GM12878 (cell line): Measurements from ENCODE around the gene SFXN2. TPM values are rescaled to one million over a fixed set of nuclear protein-coding genes. Genes with fewer than 3 reads are reported as not detected.

Experiments
- ATAC-seq: fragments of 200-7000 bp; cut with Tn5 transposase; 3 replicates; pipeline ENCODE4 v1.9.1; 2020; ENCODE audit warnings: mild to moderate bottlenecking, moderate library complexity
- BruUV-seq: library from RNA; stranded (reverse); fragments of 400-500 nt; replicated peaks from 2 replicates; lab custom pipeline; 2021; lab: Mats Ljungman, UMichigan
- CTCF ChIA-PET: fragments of 300-600 bp; sonication (Branson Sonifier 250); formaldehyde crosslinking; extraction: SDS; loops from one replicate; lab custom pipeline; 2021; ENCODE audit warnings: inconsistent platforms; lab: Yijun Ruan, JAX
- POLR2A ChIA-PET: fragments of 350-600 bp; formaldehyde crosslinking; extraction: SDS; loops from one replicate; lab custom pipeline; 2021; ENCODE audit warnings: inconsistent platforms; lab: Charles Lee
- RAD21 ChIA-PET: fragments of 300-600 bp; sonication (Branson Sonifier 250); formaldehyde crosslinking; loops from one replicate; lab custom pipeline; 2023; ENCODE audit warnings: antibody characterized with exemption; ENCODE audit not compliant: unreplicated experiment; lab: Charles Lee
- SMC1A ChIA-PET: fragments of 300-600 bp; sonication (Branson Sonifier 250); formaldehyde crosslinking; loops from one replicate; lab custom pipeline; 2023; ENCODE audit not compliant: unreplicated experiment, uncharacterized antibody; lab: Charles Lee
- DNase-seq: peaks from one replicate; pipeline ENCODE4 v3.0.0-alpha.2; 2011; ENCODE audit warnings: low read depth, low spot score
- FAIRE-seq: peaks from 3 replicates; lab custom pipeline; 2011; peaks lifted over from hg19 to GRCh38; lab: Jason Lieb, UNC
- H2AFZ ChIP-seq: 2 replicates; pipeline ENCODE4 v1.6.0; 2011; ENCODE audit warnings: low read depth, low read length, control low read depth; ENCODE audit not compliant: control insufficient read depth
- H3K27ac ChIP-seq: 2 replicates; pipeline ENCODE4 v1.5.1; 2011; ENCODE audit warnings: control low read depth; ENCODE audit not compliant: control insufficient read depth, insufficient read depth
- H3K27me3 ChIP-seq, 2 experiments: replicated peaks in 1 of 2; 2 replicates each; pipeline versions ENCODE4 v1.6.0 to v1.6.1; 2011; ENCODE audit warnings: low read length in 1 of 2; ENCODE audit not compliant: control insufficient read depth in 2 of 2, insufficient read depth in 2 of 2
- H3K36me3 ChIP-seq, 2 experiments: 2 replicates each; pipeline ENCODE4 v1.5.1; 2011; ENCODE audit warnings: low read length in 1 of 2; ENCODE audit not compliant: control insufficient read depth in 2 of 2, insufficient read depth in 2 of 2
- H3K4me1 ChIP-seq: 2 replicates; pipeline ENCODE4 v1.6.1; 2011; ENCODE audit warnings: mild to moderate bottlenecking, low read length, moderate library complexity, mixed read lengths; ENCODE audit not compliant: control insufficient read depth, insufficient read depth
- H3K4me2 ChIP-seq: 2 replicates; pipeline ENCODE4 v1.6.0; 2011; ENCODE audit warnings: control low read depth; ENCODE audit not compliant: control insufficient read depth, insufficient read depth
- H3K4me3 ChIP-seq: fragments of 200-600 bp; sonication (generic); 2 replicates; pipeline ENCODE4 v1.5.1; 2016
- H3K79me2 ChIP-seq: 2 replicates; pipeline ENCODE4 v1.6.0; 2011; ENCODE audit warnings: low read length; ENCODE audit not compliant: control insufficient read depth, insufficient read depth
- H3K9ac ChIP-seq: 2 replicates; pipeline ENCODE4 v1.8.0; 2011; ENCODE audit warnings: low read length, control low read depth, mixed read lengths; ENCODE audit not compliant: control insufficient read depth, insufficient read depth
- H3K9me3 ChIP-seq: replicated peaks from 3 replicates; pipeline ENCODE4 v1.5.1; 2011; ENCODE audit warnings: mild to moderate bottlenecking, low read length; ENCODE audit not compliant: control insufficient read depth, insufficient read depth
- H4K20me1 ChIP-seq: 2 replicates; pipeline ENCODE4 v1.6.0; 2011; ENCODE audit not compliant: control insufficient read depth, insufficient read depth
- IKZF2 ChIP-seq, 2 experiments: fragments of 450-650 bp; IDR thresholded peaks; 2 replicates each; pipeline ENCODE4 v1.6.1; 2017; ENCODE audit warnings: mild to moderate bottlenecking in 2 of 2, moderate library complexity in 2 of 2
- KLF5 ChIP-seq: fragments of 450-650 bp; IDR thresholded peaks from 2 replicates; pipeline ENCODE4 v1.6.1; 2014; ENCODE audit warnings: mild to moderate bottlenecking; ENCODE audit not compliant: partially characterized antibody
- NBN ChIP-seq: fragments of 450-650 bp; IDR thresholded peaks from 2 replicates; pipeline ENCODE4 v1.6.1; 2016
- NFIC ChIP-seq: IDR thresholded peaks from 2 replicates; pipeline ENCODE4 v1.6.1; 2012; ENCODE audit warnings: low read depth, mild to moderate bottlenecking, inconsistent platforms, low read length, moderate library complexity
- POLR2AphosphoS5 ChIP-seq: IDR thresholded peaks from 2 replicates; pipeline ENCODE4 v1.6.1; 2011; ENCODE audit warnings: mild to moderate bottlenecking, low read length, inconsistent platforms
- SMARCA5 ChIP-seq: fragments of 450-650 bp; IDR thresholded peaks from 2 replicates; pipeline ENCODE4 v1.6.1; 2017; ENCODE audit warnings: mild to moderate bottlenecking
- TAF1 ChIP-seq: IDR thresholded peaks from 2 replicates; pipeline ENCODE4 v1.6.1; 2011; ENCODE audit warnings: mild to moderate bottlenecking, low read depth, low read length, borderline replicate concordance
- TARDBP ChIP-seq: IDR thresholded peaks from 2 replicates; pipeline ENCODE4 v1.6.1; 2016; ENCODE audit warnings: borderline replicate concordance
- ZZZ3 ChIP-seq: IDR thresholded peaks from 2 replicates; pipeline ENCODE4 v1.6.1; 2011; ENCODE audit warnings: low read depth; ENCODE audit not compliant: control insufficient read depth, insufficient read length
- WGBS: methylation state at CpG from one replicate; pipeline ENCODE4 v1.1.6; 2016; ENCODE audit warnings: low lambda C conversion rate; ENCODE audit not compliant: insufficient replicate concordance, insufficient coverage; ENCODE audit errors: missing lambda C conversion rate; 5-methylcytosine and 5-hydroxymethylcytosine counted together
- in situ Hi-C: fragments of 300-500 bp; cut with MboI; formaldehyde crosslinking; loops from 9 replicates; pipeline ENCODE4 v1.14.3; 2018; ENCODE audit warnings: mixed read lengths
- intact Hi-C: fragments of 100-400 bp; cut with micrococcal nuclease; formaldehyde crosslinking; loops from one replicate; pipeline ENCODE4 v1.14.2; 2022; ENCODE audit not compliant: unreplicated experiment
- polyA plus RNA-seq, 11 experiments: library from polyadenylated mRNA; depleted of rRNA in 4 of 11; unstranded in 6 of 11; stranded (reverse) in 5 of 11; fragments of >200 nt; fragmentation: Nextera tagmentation in 4 of 11; fragmentation: Illumina TruSeq in 1 of 11; extraction: Ambion mirVana in 4 of 11; extraction: Trizol in 1 of 11; gene quantifications; 1 replicate in 1 of 11; 2 replicates in 10 of 11; pipeline versions ENCODE4 v1.2.1 to v1.2.3, GENCODE V29; 2011 to 2016; ENCODE audit warnings: inconsistent platforms in 2 of 11, missing spikeins in 2 of 11, low read depth in 1 of 11
- total RNA-seq, 4 experiments: library from RNA; depleted of rRNA in 3 of 4; stranded (reverse); fragments of >200 nt in 3 of 4; fragmentation: Illumina TruSeq in 1 of 4; extraction: Trizol in 1 of 4; gene quantifications; 2 replicates each; pipeline versions ENCODE4 v1.2.1 to v1.2.3, GENCODE V29; 2013 to 2021
- TF ChIP-seq, protein P1 (sequence below): fragments of 450-650 bp; IDR thresholded peaks from 2 replicates; pipeline ENCODE4 v1.6.1; 2016; ENCODE audit warnings: mild to moderate bottlenecking, moderate library complexity, borderline replicate concordance
- TF ChIP-seq, protein P2 (sequence below): fragments of 450-650 bp; formaldehyde crosslinking; IDR thresholded peaks from 2 replicates; pipeline ENCODE4 v1.5.0; 2022; ENCODE audit warnings: mild to moderate bottlenecking, missing genetic modification characterization
- TF ChIP-seq, protein P3 (sequence below): fragments of 150-350 bp; IDR thresholded peaks from 2 replicates; pipeline ENCODE4 v1.6.1; 2016; ENCODE audit warnings: low read depth, low read length

SFXN2 gene
- total and polyA plus RNA-seq, 10 of the 15 experiments (the other 5 are each of a cell fraction or from before 2014, with no cell fraction given), result 8.8 to 22.5 (median 18.5) TPM

DNA sequence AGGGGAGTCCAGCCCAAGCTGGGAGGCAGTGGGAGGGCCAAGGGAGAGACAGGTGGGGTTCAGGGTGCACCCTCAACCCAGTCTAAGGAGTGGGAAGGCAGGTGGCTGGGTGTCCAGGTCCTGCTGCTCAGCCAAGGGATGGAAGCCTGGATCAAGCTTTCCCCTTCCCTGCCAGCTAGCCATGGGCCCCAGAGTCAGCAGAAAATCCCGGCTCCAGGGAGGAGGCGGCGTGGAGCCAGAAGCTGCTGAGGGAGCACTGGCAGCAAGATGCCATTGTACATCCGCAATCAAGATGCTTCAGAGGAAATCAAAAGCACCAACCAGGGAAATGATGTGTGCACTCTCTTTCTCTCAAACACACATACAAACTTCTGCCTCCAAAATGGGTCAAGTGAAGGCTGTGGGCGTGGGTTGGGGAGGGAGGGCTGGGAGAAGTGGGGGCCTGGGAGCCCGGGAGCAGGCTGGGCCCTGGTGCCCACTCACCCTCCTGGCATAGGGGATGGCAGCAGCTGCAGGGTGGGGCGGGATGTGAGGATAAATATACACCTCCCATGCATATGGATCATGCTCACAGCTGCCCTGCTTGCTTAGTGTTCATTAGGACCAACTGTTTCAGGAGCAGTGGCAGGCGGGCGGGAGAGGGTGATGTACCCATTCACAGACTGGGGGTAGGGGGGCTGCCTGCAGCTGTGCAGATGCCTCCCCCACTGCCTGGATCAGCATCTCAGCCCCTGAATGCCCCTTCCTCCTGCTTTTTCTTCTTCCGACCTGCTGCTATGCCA, 45.9 kb upstream of the SFXN2 start:
- H3K4me1 ChIP-seq, result no peaks in the 10 kb centered on the region
- H3K27ac ChIP-seq, result no peak overlapping the region
- H3K4me2 ChIP-seq, result no peak overlapping the region
- H3K9me3 ChIP-seq, result no peaks in the 10 kb centered on the region
- POLR2A ChIA-PET, result interaction anchor here (0.5 to 2.1 kb wide), 3 partner anchors 8 to 576 kb away, joined by 3 to 8 read pairs (median 3); no protein-coding TSS in a partner anchor
- DNase-seq (no peak), FAIRE-seq (no peak), ATAC-seq (no peak)
- SMC1A ChIA-PET, result interaction anchor here (1.6 to 1.7 kb wide), 2 partner anchors 10 to 45 kb away, joined by 5 to 6 read pairs; partner anchors contain the start of gene ARL3
- CTCF ChIA-PET, result interaction anchor here (2.0 to 3.1 kb wide), 4 partner anchors 10 to 60 kb away, joined by 8 to 18 read pairs (median 10); partner anchors contain the start of gene TRIM8
- in situ Hi-C loops, result no loop called here
- RAD21 ChIA-PET, result interaction anchor here (1.1 to 1.7 kb wide), 3 partner anchors 22 to 33 kb away, joined by 3 to 7 read pairs (median 5); partner anchors contain the start of gene TRIM8
- intact Hi-C loops, result no loop called here
- no peaks in the 10 kb centered on the region for H3K27me3 ChIP-seq
- no peak overlapping the region for H3K4me3 ChIP-seq
- H3K36me3 ChIP-seq, result no peaks in the 10 kb centered on the region
- no peaks in the 10 kb centered on the region for H4K20me1 ChIP-seq
- WGBS, result 60% methylated on average over 10 of the region's 10 CpGs
- no peak overlapping the region for H3K9ac ChIP-seq
- H3K79me2 ChIP-seq, result no peaks in the 10 kb centered on the region
- BruUV-seq, result no TSS peak
- no peak overlapping the region for H2AFZ ChIP-seq
- TF ChIP-seq TAF1, result no peak
- TF ChIP-seq NFIC, result no peak
- TF ChIP-seq, protein P1, sequence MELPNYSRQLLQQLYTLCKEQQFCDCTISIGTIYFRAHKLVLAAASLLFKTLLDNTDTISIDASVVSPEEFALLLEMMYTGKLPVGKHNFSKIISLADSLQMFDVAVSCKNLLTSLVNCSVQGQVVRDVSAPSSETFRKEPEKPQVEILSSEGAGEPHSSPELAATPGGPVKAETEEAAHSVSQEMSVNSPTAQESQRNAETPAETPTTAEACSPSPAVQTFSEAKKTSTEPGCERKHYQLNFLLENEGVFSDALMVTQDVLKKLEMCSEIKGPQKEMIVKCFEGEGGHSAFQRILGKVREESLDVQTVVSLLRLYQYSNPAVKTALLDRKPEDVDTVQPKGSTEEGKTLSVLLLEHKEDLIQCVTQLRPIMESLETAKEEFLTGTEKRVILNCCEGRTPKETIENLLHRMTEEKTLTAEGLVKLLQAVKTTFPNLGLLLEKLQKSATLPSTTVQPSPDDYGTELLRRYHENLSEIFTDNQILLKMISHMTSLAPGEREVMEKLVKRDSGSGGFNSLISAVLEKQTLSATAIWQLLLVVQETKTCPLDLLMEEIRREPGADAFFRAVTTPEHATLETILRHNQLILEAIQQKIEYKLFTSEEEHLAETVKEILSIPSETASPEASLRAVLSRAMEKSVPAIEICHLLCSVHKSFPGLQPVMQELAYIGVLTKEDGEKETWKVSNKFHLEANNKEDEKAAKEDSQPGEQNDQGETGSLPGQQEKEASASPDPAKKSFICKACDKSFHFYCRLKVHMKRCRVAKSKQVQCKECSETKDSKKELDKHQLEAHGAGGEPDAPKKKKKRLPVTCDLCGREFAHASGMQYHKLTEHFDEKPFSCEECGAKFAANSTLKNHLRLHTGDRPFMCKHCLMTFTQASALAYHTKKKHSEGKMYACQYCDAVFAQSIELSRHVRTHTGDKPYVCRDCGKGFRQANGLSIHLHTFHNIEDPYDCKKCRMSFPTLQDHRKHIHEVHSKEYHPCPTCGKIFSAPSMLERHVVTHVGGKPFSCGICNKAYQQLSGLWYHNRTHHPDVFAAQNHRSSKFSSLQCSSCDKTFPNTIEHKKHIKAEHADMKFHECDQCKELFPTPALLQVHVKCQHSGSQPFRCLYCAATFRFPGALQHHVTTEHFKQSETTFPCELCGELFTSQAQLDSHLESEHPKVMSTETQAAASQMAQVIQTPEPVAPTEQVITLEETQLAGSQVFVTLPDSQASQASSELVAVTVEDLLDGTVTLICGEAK, result no peak
- no peak for TF ChIP-seq NBN
- no peak for TF ChIP-seq POLR2AphosphoS5
- no peak for TF ChIP-seq KLF5
- TF ChIP-seq, protein P2, sequence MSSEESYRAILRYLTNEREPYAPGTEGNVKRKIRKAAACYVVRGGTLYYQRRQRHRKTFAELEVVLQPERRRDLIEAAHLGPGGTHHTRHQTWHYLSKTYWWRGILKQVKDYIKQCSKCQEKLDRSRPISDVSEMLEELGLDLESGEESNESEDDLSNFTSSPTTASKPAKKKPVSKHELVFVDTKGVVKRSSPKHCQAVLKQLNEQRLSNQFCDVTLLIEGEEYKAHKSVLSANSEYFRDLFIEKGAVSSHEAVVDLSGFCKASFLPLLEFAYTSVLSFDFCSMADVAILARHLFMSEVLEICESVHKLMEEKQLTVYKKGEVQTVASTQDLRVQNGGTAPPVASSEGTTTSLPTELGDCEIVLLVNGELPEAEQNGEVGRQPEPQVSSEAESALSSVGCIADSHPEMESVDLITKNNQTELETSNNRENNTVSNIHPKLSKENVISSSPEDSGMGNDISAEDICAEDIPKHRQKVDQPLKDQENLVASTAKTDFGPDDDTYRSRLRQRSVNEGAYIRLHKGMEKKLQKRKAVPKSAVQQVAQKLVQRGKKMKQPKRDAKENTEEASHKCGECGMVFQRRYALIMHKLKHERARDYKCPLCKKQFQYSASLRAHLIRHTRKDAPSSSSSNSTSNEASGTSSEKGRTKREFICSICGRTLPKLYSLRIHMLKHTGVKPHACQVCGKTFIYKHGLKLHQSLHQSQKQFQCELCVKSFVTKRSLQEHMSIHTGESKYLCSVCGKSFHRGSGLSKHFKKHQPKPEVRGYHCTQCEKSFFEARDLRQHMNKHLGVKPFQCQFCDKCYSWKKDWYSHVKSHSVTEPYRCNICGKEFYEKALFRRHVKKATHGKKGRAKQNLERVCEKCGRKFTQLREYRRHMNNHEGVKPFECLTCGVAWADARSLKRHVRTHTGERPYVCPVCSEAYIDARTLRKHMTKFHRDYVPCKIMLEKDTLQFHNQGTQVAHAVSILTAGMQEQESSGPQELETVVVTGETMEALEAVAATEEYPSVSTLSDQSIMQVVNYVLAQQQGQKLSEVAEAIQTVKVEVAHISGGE (CRISPR knock-in tag), result no peak
- no peak for TF ChIP-seq IKZF2 (IDR thresholded peaks at IDR 0.05)
- TF ChIP-seq TARDBP, result no peak
- TF ChIP-seq SMARCA5, result no peak
- no peak for TF ChIP-seq ZZZ3
- TF ChIP-seq, protein P3, sequence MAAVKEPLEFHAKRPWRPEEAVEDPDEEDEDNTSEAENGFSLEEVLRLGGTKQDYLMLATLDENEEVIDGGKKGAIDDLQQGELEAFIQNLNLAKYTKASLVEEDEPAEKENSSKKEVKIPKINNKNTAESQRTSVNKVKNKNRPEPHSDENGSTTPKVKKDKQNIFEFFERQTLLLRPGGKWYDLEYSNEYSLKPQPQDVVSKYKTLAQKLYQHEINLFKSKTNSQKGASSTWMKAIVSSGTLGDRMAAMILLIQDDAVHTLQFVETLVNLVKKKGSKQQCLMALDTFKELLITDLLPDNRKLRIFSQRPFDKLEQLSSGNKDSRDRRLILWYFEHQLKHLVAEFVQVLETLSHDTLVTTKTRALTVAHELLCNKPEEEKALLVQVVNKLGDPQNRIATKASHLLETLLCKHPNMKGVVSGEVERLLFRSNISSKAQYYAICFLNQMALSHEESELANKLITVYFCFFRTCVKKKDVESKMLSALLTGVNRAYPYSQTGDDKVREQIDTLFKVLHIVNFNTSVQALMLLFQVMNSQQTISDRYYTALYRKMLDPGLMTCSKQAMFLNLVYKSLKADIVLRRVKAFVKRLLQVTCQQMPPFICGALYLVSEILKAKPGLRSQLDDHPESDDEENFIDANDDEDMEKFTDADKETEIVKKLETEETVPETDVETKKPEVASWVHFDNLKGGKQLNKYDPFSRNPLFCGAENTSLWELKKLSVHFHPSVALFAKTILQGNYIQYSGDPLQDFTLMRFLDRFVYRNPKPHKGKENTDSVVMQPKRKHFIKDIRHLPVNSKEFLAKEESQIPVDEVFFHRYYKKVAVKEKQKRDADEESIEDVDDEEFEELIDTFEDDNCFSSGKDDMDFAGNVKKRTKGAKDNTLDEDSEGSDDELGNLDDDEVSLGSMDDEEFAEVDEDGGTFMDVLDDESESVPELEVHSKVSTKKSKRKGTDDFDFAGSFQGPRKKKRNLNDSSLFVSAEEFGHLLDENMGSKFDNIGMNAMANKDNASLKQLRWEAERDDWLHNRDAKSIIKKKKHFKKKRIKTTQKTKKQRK, result no peak
